PFSK-1 (cell line): Measurements from ENCODE around the gene MACF1.

Experiments
- FOXP2 ChIP-seq: optimal IDR thresholded peaks from 2 replicates; pipeline ENCODE3; 2011; ENCODE audit warnings: borderline replicate concordance, control low read depth, inconsistent platforms; ENCODE audit not compliant: insufficient read depth; ENCODE audit errors: extremely low read length, extremely low read depth
- POLR2AphosphoS5 ChIP-seq: IDR thresholded peaks from 2 replicates; pipeline ENCODE4 v1.6.1; 2012; ENCODE audit warnings: low read depth, mild to moderate bottlenecking, control low read depth, low read length, moderate library complexity
- REST ChIP-seq, 2 experiments: IDR thresholded peaks; 2 replicates each; pipeline versions ENCODE4 v1.6.1 to v1.8.0; 2011 to 2012; ENCODE audit warnings: low read depth in 2 of 2, low read length in 2 of 2, control low read depth in 1 of 2, inconsistent platforms in 1 of 2, mild to moderate bottlenecking in 1 of 2, moderate library complexity in 1 of 2; ENCODE audit not compliant: insufficient read depth in 1 of 2
- SIN3A ChIP-seq: IDR thresholded peaks from 2 replicates; pipeline ENCODE4 v1.6.1; 2012; ENCODE audit warnings: mild to moderate bottlenecking, low read length, moderate library complexity, borderline replicate concordance; ENCODE audit not compliant: insufficient read depth
- TAF1 ChIP-seq: IDR thresholded peaks from 2 replicates; pipeline ENCODE4 v1.6.1; 2012; ENCODE audit warnings: low read length, control low read depth, borderline replicate concordance; ENCODE audit not compliant: insufficient read depth

MACF1 gene

GRCh38 chr1:39333296-39333695 lies 128.8 kb downstream of the MACF1 start:
- no peak for TF ChIP-seq TAF1
- TF ChIP-seq SIN3A = no peak
- TF ChIP-seq POLR2AphosphoS5 = no peak
- TF ChIP-seq REST (IDR thresholded peaks at IDR 0.05; ENCODE audit: insufficient read depth in 1 of 2, low read depth in 2 of 2, low read length in 2 of 2) = no peak
- TF ChIP-seq FOXP2 = no peak

GRCh38 chr1:39335216-39335615 lies 130.7 kb downstream of the MACF1 start:
- TF ChIP-seq SIN3A (no peak), TAF1 (no peak), POLR2AphosphoS5 (no peak), REST (IDR thresholded peaks at IDR 0.05; ENCODE audit: insufficient read depth in 1 of 2, low read depth in 2 of 2, low read length in 2 of 2) (no peak), FOXP2 (no peak)

GRCh38 chr1:39337067-39337466 lies 132.6 kb downstream of the MACF1 start:
- TF ChIP-seq SIN3A (no peak), FOXP2 (no peak), TAF1 (no peak), REST (IDR thresholded peaks at IDR 0.05; ENCODE audit: insufficient read depth in 1 of 2, low read depth in 2 of 2, low read length in 2 of 2) (no peak), POLR2AphosphoS5 (no peak)

GRCh38 chr1:39342776-39343175 lies 138.3 kb downstream of the MACF1 start:
- TF ChIP-seq SIN3A (no peak), TAF1 (no peak), POLR2AphosphoS5 (no peak), FOXP2 (no peak), REST (IDR thresholded peaks at IDR 0.05; ENCODE audit: insufficient read depth in 1 of 2, low read depth in 2 of 2, low read length in 2 of 2) (no peak)

- no peak for TF ChIP-seq POLR2AphosphoS5
- TF ChIP-seq FOXP2 = no peak
- no peak for TF ChIP-seq TAF1
- no peak for TF ChIP-seq SIN3A
- TF ChIP-seq REST (IDR thresholded peaks at IDR 0.05; ENCODE audit: insufficient read depth in 1 of 2, low read depth in 2 of 2, low read length in 2 of 2) = no peak
Measured at GRCh38 chr1:39344394-39345154, 140.1 kb downstream of the MACF1 start.
